Measurements from ENCODE around the gene MSI2.

DNA sequence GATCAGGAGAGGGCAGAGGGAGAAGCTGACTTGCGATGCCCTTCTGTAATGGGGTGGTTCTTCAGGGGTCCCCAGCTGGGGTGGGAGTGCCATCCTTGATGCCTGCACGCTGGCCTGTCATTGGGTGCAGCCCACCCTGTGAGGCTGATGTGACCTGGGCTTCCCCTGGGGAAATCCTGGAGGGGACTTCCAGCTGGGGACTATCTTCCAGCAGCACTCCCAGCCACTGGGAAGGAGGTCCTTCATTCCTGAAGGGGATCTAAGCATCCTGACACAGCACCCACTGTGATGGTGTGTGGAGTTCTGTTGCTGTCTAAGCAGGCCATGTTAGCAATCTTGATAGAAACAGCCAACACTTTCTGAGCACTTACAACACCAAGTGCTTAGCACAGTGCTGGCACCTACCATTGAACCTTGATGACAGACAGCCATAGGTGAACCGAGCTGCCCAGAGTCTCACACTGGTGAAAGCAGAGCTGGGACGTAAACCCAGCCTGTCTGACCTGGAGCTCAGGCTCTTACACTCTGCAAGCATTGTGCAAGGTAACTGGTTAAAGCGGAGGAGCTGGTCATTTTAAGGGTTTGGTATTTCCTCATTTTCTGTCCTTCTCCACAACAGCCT, 277.5 kb downstream of the MSI2 start:
- TF ChIP-seq CTCF (IDR thresholded peaks at IDR 0.05; ENCODE audit: insufficient read depth, low read length, poor library complexity, severe bottlenecking) (no peak), EZH2phosphoT487 (conservative IDR thresholded peaks at IDR 0.05; ENCODE audit: low read length) (no peak)

Data from SU-DHL-6 (cell line).